ENCODE measurements around the gene CABLES2.

Gene CABLES2

GRCh38 chr20:62392621-62393334, 14.3 kb downstream of the CABLES2 start:
- peaks cover 11% of the 10 kb centered on the region for H3K4me1 ChIP-seq (ENCODE audit: low read depth, poor library complexity, severe bottlenecking)
- H3K79me2 ChIP-seq (ENCODE audit: insufficient read depth, low read depth), result peaks cover 7% of the 10 kb centered on the region
- H3K27ac ChIP-seq, result no peak overlapping the region
- H2AFZ ChIP-seq (ENCODE audit: low read depth), result no peak overlapping the region
- no peaks in the 10 kb centered on the region for H4K20me1 ChIP-seq (ENCODE audit: insufficient read depth)
- H3K27me3 ChIP-seq (ENCODE audit: insufficient read depth, low read depth), result no peaks in the 10 kb centered on the region
- TF ChIP-seq, protein P1, sequence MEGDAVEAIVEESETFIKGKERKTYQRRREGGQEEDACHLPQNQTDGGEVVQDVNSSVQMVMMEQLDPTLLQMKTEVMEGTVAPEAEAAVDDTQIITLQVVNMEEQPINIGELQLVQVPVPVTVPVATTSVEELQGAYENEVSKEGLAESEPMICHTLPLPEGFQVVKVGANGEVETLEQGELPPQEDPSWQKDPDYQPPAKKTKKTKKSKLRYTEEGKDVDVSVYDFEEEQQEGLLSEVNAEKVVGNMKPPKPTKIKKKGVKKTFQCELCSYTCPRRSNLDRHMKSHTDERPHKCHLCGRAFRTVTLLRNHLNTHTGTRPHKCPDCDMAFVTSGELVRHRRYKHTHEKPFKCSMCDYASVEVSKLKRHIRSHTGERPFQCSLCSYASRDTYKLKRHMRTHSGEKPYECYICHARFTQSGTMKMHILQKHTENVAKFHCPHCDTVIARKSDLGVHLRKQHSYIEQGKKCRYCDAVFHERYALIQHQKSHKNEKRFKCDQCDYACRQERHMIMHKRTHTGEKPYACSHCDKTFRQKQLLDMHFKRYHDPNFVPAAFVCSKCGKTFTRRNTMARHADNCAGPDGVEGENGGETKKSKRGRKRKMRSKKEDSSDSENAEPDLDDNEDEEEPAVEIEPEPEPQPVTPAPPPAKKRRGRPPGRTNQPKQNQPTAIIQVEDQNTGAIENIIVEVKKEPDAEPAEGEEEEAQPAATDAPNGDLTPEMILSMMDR (conservative IDR thresholded peaks at IDR 0.05; ENCODE audit: low read depth, low read length), result no peak
- H3K9ac ChIP-seq, result no peak overlapping the region
- H3K4me2 ChIP-seq, result no peak overlapping the region
- H3K4me3 ChIP-seq (IDR thresholded peaks at IDR 0.05; ENCODE audit: insufficient read depth, low read depth, low read length), result no peak overlapping the region
- H3K36me3 ChIP-seq (ENCODE audit: insufficient read depth), result peaks cover 3% of the 10 kb centered on the region; the same call in 1 of the 2 replicates

DNA sequence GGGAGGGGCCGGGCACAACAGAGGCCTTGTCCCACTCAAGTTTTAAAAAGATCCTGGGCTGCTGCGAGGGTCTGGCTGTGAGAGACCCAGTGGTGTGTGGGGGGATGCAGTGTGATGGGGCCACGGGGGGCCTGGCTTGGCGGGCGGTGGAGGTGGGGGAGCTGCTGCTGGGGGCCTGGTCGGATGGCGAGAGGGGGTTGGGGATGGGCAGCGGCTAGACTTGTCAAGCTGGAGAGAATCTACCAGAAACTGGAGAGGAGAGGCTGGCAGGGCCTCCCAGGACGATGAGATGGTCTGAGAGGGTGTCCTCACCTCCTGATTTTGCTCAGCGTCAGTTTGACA, 15.0 kb downstream of the CABLES2 start:
- no peak overlapping the region for H3K27ac ChIP-seq

GRCh38 chr20:62391165-62392076, 15.7 kb downstream of the CABLES2 start:
- no peak overlapping the region for H3K9ac ChIP-seq
- H3K4me1 ChIP-seq (ENCODE audit: low read depth, poor library complexity, severe bottlenecking), result peaks cover 12% of the 10 kb centered on the region
- no peak overlapping the region for H3K4me2 ChIP-seq
- H3K79me2 ChIP-seq (ENCODE audit: insufficient read depth, low read depth), result peaks cover 19% of the 10 kb centered on the region
- TF ChIP-seq, protein P1 (conservative IDR thresholded peaks at IDR 0.05; ENCODE audit: low read depth, low read length), result no peak
- H3K4me3 ChIP-seq (IDR thresholded peaks at IDR 0.05; ENCODE audit: insufficient read depth, low read depth, low read length), result no peak overlapping the region
- H3K36me3 ChIP-seq (ENCODE audit: insufficient read depth), result peaks cover 3% of the 10 kb centered on the region; the same call in 1 of the 2 replicates
- no peak overlapping the region for H2AFZ ChIP-seq (ENCODE audit: low read depth)
- H4K20me1 ChIP-seq (ENCODE audit: insufficient read depth), result no peaks in the 10 kb centered on the region
- H3K27ac ChIP-seq, result no peak overlapping the region
- no peaks in the 10 kb centered on the region for H3K27me3 ChIP-seq (ENCODE audit: insufficient read depth, low read depth)

More for the DNA sequence above, 15.0 kb downstream of the CABLES2 start:
- no peak overlapping the region for H3K4me2 ChIP-seq
- peaks cover 15% of the 10 kb centered on the region for H3K79me2 ChIP-seq (ENCODE audit: insufficient read depth, low read depth)
- no peak overlapping the region for H3K4me3 ChIP-seq (IDR thresholded peaks at IDR 0.05; ENCODE audit: insufficient read depth, low read depth, low read length)
- TF ChIP-seq, protein P1 (conservative IDR thresholded peaks at IDR 0.05; ENCODE audit: low read depth, low read length), result no peak
- H3K27me3 ChIP-seq (ENCODE audit: insufficient read depth, low read depth), result no peaks in the 10 kb centered on the region
- no peak overlapping the region for H2AFZ ChIP-seq (ENCODE audit: low read depth)
- peaks cover 3% of the 10 kb centered on the region; the same call in 1 of the 2 replicates for H3K36me3 ChIP-seq (ENCODE audit: insufficient read depth)
- H3K9ac ChIP-seq, result no peak overlapping the region
- H3K4me1 ChIP-seq (ENCODE audit: low read depth, poor library complexity, severe bottlenecking), result peaks cover 12% of the 10 kb centered on the region
- H4K20me1 ChIP-seq (ENCODE audit: insufficient read depth), result no peaks in the 10 kb centered on the region

DNA sequence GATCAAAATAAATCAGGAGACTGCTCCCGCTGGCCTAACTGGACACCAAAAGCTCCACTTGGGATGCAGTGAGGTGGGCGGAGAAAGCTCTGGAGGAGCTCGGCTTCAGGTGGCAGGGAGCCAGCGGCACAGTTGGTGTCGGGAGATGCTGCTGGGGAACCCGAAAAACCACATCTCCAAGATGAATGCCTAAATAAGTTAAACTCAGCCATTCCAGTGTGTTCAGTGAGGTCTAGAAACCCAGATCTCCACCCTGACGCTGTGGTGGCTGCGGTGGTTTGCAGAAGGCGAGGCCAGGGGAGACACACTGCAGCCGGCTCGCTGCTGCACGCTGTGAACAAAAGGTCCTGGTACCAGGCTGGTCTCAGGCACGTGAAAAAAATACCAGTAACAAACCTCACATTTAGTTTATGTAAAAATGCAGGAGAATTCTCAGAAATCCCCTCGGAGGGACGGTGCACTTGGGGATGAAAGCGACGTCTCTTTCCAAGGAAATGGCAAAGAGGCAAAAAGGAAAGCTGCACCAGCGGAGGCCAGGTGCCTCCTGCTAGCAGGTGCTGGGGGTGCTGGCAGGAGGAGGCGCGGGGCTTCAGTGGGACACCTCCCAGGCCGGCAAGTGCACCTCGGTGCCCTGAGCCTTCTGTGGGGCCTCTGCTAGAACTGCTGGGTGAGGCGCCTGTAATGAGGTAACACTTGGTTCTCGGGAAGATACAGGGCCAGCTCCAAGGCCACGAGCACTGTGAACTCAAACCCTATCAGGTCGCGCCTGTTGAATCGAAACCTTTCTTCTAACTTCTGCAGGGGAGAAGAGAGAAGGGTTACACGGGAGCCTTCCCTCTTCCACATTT, 16.5 kb downstream of the CABLES2 start:
- Histone ChIP-seq H3K36me3 (ENCODE audit: insufficient read depth) (peaks cover 3% of the 10 kb centered on the region; the same call in 1 of the 2 replicates), H3K27ac (no peak overlapping the region), H3K4me3 (IDR thresholded peaks at IDR 0.05; ENCODE audit: insufficient read depth, low read depth, low read length) (no peak overlapping the region), H3K79me2 (ENCODE audit: insufficient read depth, low read depth) (peaks cover 27% of the 10 kb centered on the region), H2AFZ (ENCODE audit: low read depth) (no peak overlapping the region), H3K4me2 (no peak overlapping the region), H3K4me1 (ENCODE audit: low read depth, poor library complexity, severe bottlenecking) (peaks cover 14% of the 10 kb centered on the region), H3K9ac (no peak overlapping the region), H4K20me1 (ENCODE audit: insufficient read depth) (no peaks in the 10 kb centered on the region), H3K27me3 (ENCODE audit: insufficient read depth, low read depth) (no peaks in the 10 kb centered on the region)
- TF ChIP-seq, protein P1 (conservative IDR thresholded peaks at IDR 0.05; ENCODE audit: low read depth, low read length), result no peak

Data from KMS-11 (cell line).